GM23248 (cell line): ENCODE data around the gene ZNF469.

ENCODE experiments used
- EZH2 ChIP-seq: fragments of 200-600 bp; sonication (generic); IDR thresholded peaks from 2 replicates; pipeline ENCODE4 v1.6.1; 2018; ENCODE audit warnings: antibody characterized with exemption, mild to moderate bottlenecking; ENCODE audit not compliant: insufficient read depth, poor library complexity, severe bottlenecking
- EZH2phosphoT487 ChIP-seq: fragments of 200-600 bp; sonication (generic); IDR thresholded peaks from 2 replicates; pipeline ENCODE4 v1.6.1; 2018; ENCODE audit warnings: antibody characterized with exemption, moderate library complexity, mild to moderate bottlenecking, low read depth; ENCODE audit not compliant: insufficient read depth

- no peak for TF ChIP-seq EZH2
- no peak for TF ChIP-seq EZH2phosphoT487
These were observed 15.2 kb upstream of the ZNF469 start for GRCh38 chr16:88367560-88367959.
